Inflammatory macrophage (primary cell): ENCODE results near the gene OSBPL9.
"Not testable (repeated sequence)": the region's sequence is repeated elsewhere in the genome, so short reads cannot be mapped to it uniquely, and the experiment has no call there.

Experiments used
- DNase-seq, 2 donors: peaks; one replicate each; pipeline ENCODE4 v3.0.0-alpha.2; 2020 to 2022

OSBPL9 gene

DNA sequence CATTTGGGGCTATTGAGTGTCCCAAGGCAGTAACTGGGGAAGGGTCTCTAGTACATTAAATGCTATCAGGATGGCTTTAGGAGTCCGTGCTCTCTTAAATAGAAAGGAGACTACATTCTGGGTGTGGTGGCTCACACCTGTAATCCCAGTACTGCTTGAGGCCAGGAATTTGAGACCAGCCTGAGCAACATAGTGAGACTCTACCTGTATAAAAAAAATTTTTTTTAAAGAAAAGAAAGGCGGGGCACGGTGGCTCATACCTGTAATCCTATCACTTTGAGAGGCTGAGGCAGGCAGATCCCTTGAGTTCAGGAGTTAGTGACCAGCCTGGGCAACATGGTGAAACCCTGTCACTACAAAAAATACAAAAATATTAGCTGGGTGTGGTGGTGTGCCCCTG is 21.5 kb downstream of the OSBPL9 start:
- DNase-seq, result no peak

DNA sequence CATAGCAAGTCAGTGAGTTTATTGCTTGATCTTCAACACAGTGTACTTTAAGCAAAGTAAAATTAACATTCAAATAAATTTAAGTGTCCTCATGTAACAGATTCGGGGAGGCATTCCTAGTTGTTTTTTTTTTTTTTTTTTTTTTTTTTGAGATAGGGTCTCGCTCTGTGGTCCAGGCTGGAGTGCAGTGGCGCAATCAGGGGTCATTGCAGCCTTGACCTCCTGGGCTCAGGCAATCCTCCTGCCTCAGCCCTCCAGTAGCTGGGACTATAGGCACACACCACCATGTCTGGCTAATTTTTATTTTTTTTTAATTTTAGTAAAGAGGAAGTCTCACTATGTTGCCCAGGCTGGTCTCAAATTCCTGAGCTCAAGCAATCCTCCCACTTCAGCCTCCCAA is 22.8 kb downstream of the OSBPL9 start:
- no peak for DNase-seq

DNA sequence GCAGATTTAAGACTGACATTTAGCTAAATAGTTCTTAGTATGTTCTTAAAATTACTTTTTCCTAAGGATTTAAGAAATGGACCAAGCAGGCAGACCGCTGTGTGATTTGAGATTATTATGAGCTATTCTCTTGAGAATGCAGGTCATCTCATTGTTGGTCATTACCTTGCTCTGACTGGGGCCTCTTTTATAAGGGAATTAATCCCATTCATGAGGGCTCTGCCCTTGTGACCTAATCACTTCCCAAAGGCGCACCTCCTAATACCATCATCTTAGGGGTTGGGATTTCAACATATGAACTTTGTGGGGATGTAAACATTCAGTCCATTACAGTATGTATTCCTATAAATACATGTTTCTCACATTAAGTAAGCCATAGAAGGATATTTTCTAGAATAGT is 24.2 kb downstream of the OSBPL9 start:
- no peak for DNase-seq

DNA sequence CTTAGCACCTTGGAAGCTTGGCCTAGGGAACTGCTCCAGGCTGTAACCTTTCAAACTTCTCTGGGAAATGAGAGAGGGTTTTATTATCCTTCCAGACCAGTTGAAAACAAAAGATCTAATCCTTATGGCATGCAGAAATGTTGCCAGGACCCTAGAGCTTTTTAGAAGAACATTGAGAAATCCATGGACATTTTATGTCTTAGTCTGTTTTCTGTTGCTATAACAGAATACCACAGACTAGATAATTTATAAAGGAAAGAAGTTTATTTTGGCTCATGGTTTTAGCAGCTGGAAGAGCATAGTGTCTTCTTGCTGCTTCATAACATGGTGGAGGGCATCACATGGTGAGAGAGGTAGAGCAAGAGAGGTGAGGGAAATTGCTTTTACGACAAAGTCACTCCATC is 25.8 kb downstream of the OSBPL9 start:
- DNase-seq, result no peak

DNA sequence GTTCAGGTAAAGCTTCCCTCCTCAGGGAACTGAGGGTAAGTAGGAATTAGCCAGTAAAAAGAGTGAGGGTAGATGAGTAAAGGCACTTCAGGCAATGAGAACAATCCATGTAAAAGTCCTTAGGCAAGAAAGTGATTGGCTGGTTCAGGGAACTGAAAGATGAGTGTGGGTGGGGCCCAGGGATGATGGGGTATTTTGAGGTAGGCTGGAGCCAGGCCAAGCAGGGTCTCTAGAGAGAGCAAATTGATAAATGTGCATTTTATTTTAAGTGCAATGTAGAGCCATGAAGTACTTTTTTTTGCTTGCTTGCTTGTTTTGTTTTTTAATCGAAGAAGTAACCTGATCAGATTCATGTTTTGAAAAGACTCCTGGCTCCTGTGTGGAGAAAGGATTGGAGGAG is 26.5 kb downstream of the OSBPL9 start:
- no peak for DNase-seq

DNA sequence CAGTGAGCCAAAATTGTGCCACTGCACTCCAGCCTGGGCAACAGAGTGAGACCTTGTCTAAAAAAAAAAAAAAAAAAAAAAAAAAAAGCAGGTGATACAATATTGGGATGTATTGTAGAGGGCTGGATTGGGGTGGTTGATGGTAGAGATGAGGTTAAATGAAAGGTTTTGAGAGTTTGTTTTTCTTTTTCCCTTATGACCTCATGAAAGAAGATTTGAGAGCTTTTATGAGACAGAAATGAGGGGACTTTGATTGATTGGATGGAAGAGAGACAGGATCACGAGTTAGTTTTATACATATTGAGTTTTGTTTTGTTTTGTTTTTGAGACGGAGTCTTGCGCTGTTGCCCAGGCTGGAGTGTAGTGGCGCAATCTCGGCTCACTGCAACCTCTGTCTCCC is 27.1 kb downstream of the OSBPL9 start:
- no peak for DNase-seq

DNA sequence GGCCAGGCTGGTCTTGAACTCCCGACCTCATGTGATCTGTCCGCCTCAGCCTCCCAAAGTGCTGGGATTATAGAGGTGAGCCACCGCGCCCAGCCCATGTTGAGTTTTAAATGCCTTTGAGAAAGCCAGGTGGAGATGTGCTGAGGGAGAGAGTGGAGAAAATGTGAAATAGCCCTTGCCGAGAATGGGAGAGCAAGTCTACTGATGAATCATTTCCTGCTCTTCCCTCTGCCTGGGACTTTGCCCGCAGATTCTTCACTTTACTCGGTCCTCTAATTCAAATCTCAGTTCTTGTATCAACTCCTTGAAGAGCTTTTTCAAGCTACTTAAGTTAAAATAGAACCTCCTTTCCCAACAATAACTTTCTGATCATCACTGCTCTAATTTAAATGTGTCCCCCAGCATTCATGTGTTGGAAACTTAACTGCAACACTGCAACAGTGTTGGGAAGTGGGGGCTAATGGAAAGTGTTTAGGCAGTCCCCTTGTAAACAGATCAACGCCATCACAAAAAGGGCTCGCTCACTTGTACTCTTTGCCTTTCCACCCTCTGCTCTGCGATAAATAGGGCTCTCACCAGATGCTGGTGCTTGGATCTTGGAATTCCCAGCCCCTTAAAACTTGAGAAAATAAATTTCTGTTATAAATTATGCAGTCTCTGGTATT is 27.8 kb downstream of the OSBPL9 start:
- no peak for DNase-seq

DNA sequence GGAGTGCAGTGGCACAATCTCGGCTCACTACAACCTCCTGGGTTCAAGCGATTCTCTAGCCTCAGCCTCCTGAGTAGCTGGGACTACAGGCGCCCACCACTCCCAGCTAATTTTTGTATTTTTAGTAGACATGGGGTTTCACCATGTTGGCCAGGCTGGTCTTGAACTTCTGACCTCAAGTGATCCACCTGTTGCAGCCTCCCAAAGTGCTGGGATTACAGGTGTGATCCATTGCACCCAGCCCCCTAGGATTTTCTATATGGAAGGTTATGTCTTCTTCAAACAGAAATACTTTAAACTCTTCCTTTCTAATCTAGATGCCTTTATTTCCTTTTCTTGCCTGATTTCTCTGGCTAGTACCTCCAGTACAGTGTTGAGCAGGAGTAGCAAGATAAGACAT is 29.7 kb downstream of the OSBPL9 start:
- DNase-seq, result not testable (repeated sequence)

DNA sequence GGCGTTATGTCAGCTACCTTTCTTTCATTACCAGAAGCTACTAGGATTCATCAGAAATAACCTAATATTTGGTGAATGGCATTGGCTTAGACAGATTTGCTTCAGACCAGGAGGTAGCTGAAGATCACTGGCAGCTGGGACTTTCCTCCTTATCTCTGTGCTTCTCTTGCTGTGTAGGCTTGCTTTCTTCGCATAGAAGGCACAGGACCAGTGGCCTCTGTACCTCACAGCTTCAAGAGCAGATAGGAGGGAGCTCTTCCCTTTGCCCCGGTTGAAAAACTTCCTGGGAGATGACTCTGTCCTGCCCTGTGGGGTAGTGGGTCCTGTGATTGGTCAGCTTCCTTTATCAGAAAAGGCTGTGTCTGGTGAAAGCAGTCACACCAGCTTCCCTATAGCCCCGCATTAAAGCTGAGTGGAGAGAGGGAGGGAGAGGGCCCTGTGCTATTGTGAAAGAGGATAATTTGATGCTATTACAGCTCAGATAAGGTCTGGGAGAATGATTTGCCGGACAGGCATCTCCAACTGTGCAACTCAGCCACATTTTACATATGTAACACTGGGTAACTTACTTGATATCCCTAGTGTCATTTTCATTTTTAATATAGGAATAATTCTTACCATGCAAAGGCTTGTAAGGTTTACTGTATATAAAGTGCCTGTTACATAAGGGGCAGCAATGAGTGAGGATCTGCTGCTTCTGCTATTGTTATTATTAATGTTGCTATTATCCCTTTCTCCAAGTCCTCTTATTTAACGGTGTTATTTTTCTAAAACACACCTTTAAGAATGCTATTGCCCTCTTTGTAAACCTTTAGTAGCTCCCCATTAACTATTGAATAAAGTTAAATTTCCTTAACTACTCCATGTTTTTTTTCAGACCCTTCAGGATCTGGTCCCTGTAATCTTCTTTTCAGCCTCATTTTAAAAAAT is 31.6 kb downstream of the OSBPL9 start:
- peak; percentile 72 to 80 for DNase-seq

DNA sequence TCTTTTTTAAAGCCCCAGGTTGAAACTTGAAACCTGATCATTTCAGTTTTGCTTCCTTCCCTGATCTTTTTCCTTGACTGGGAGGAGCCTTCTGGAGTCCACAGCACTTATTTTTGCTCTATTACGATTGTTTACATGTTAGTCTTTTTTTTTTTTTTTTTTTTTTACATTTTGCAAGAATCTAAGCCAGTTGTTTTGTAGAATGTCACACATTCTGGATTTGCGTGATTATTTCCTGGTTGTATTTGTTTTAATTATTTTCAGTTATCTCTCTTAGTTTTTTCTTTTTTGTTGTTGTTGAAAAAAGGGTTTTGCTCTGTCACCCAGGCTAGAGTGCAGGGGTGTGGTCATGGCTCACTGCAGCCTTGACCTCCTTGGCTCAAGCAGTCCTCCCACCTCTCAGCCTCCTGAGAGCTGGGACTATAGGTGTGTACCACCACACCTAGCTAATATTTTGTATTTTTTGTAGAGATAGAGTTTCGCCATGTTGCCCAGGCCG is 32.8 kb downstream of the OSBPL9 start:
- DNase-seq, result no peak

DNA sequence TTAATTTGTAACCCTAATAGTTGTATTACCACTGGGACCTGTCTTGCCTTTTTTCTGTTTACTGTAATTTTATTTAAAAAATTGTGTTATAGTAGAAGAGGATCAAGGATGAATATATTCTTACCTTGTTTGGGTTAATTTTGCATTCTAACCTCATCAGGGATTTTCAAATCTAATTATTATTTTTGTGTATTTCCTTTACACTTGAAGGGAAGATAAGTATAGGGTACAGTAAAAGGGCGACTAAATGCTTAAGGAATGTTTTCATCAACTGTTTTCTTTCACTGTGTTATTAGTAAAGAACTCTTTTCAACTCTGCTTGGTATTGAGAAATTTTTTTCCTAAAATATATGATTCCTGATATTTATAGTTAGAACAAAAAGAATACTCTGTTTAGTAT is 33.3 kb downstream of the OSBPL9 start:
- no peak for DNase-seq

DNA sequence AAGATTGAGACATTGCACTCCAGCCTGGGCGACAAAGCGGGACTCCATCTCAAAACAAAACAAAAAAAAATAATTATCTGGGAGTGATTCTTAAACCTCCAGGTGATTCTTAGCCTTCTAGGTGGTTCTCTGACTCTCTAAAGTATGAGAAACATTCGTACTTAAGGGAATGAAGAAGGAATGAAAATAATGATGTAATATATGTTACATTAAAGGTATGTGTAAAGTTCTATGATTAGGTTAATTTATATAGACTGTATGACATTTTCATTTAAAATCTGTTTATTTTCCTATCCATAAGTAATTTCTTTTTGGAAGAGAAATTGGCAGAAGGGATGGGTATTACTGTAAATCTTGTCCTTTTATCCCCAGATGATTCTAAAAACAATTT is 34.7 kb downstream of the OSBPL9 start:
- no peak for DNase-seq

DNA sequence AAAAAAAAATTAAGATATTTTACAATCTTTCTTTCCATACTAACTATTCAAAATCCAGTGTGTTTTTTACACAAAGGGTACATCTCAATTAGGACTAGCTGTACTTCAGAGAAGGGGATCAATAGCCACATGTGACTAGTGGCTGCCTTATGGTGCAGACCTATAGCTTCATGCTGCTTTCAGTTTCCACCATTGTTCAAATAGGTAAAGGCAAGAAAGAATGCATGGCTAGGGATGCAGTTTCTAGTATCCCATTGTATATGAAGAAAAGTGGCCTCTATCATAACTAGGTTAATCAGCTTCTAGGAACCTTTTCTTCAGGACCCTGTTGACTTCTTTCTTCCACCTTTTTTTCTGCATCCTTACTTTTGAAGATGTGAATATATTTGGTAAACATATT is 35.7 kb downstream of the OSBPL9 start:
- DNase-seq, result no peak

DNA sequence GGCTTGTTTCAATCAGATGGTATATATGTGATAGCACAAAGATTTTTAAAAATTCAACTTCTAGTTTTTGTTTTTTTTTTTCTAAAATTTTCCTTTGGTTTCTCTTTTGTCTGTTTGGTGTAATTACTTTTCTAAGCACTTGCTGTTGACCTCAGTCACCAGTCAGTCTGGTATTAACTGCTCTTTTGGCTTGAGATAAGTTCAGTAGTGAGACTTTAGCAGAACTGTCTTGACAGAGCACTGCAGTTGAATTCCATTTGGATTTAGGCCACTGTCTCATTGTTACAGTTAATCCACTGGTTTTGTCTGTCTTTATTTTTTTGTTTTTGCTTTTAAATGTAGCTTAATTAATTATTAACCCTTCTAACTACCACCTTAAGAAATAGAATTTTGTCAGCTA is 36.2 kb downstream of the OSBPL9 start:
- no peak for DNase-seq

DNA sequence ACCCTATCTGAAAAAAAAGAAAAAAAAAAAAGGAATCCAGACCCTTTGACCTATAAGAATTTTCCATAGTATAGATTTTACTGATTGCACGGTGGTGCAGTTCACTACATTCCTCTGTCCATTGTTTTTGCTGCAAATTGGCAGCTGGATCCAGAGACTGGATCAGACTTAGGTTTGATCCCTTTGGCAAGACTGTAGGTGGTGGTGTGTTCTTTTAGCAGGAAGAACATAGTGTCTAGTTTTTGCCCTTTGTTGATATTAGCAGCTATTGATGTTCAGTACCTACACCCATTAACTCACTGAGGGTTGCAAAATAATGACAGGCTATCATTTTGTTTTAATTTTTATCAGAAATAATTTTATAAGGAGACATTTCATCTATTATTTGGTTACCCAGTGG is 37.1 kb downstream of the OSBPL9 start:
- no peak for DNase-seq

DNA sequence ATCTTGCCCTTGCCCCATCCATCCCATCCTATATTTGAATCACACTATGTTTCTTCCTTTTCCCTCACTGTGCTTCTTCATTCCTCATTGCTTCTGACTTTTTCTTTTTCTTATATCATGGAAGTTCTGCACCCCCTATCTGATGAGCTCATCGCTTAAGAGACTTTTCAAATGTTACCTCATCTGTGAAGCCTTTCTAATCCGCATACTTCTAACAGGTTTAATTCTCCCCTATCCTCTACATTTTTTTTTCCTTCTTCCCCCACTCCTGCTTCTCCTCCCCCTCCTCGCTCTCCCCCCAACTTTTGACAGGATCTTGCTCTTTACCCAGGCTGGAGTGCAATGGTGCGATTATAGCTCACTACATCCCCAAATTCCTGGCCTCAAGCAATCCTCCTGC is 39.5 kb downstream of the OSBPL9 start:
- DNase-seq, result no peak

DNA sequence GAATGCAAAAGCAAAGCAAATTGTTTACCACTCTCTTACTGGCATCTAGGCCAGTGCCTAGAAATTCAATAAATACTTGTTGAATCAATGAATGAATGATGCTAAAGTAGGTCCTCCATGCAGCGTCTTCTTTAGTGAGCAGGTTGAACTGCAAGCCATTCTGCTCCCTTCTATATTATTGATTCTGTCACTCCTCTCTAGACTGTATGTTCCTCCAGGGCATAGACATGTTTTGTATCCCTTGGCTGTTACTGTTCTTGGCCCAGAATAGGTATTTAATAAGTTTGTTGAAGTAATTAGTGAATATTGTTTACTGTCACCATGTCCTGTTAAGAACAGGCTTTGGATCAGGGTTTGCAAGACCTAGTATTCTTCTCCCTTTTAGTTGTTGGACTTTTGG is 43.7 kb downstream of the OSBPL9 start:
- no peak for DNase-seq

DNA sequence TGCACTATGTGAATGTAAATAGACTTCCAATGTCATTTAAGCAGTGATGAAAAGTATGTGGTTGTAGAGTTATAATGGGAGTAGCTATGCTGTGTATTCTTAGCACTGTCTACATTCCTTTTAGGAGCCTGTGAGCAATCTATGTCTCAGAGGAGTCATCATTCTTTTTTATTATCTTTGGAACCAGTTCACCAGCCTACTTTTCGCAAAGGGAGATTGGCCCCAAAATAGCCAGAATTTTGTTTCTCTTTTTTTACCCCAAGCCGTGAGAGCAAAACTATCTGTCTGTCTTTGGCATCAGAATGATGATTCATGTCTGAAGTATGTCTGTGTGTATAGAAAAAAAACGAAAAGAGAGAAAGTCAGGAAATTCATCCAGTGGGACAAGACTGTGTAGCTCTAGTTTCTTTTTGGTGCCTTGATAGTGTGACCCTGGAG is 44.2 kb downstream of the OSBPL9 start:
- no peak for DNase-seq

DNA sequence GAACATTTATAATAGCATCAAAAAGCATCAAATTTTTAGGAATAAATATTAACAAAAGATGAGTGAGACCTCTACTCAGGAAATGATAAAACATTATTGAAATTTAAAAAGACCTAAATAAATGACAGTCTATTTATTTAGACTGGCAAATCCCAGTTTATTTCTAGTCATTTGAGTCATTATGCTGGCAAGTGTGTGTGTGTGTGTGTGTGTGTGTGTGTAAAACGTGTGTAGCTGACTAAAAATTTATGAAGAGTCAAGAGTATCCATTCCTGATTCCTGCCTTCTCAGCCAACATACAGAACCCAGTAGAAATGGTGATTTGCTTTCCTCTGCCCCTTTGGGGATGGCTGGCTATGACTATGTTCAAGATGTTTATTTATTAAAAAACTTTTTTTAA is 46.2 kb downstream of the OSBPL9 start:
- DNase-seq, result no peak

DNA sequence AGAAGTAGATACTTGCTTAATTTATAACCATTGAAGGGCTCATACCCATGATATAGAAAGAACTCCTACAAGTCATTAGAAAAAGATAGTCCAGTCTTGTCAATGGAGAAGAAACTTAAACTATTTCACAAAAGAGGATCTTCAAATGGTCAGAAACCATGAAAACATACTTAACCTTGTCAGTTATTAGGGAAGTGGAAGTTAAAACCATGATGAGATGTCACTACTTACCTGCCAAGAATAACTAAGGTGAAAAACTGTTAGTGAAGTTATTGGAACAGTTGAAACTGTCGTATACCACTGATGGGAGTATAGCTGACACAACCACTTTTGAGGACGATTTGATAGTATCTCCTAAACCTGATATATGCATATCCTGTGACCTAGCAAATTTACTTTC is 46.8 kb downstream of the OSBPL9 start:
- no peak for DNase-seq

DNA sequence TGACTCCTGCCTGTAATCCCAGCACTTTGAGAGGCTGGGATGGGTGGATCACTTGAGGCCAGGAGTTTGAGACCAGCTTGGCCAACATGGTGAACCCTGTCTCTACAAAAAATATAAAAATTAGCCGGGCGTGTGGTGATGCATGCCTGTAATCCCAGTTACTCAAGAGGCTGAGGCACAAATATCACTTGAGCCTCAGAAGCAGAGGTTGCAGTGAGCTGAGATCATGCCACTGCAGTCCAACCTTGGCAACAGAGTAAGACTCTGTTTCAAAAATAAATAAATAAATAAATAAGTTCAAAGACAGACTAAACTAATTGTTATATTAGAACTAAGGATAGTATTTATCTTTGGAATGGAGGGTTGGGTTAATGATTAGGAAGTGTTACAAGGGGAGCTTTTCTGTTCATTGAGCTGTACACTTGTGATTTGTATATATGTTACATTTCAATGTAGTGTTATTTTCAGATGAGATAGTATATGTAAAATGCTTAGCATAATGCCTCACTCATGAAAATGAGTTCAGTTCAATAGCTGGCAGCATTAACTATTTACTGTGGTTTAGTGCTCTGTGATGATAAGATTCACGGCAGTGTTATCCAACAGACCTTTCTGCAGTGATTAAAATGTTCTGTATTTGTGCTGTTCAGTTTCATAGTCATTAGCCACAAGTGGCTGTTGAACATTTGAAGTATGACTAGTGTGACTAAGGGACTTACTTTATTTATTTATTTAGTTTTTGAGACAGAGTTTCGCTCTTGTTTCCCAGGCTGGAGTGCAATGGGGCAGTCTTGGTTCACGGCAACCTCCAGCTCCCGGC is 47.7 kb downstream of the OSBPL9 start:
- DNase-seq, result no peak

DNA sequence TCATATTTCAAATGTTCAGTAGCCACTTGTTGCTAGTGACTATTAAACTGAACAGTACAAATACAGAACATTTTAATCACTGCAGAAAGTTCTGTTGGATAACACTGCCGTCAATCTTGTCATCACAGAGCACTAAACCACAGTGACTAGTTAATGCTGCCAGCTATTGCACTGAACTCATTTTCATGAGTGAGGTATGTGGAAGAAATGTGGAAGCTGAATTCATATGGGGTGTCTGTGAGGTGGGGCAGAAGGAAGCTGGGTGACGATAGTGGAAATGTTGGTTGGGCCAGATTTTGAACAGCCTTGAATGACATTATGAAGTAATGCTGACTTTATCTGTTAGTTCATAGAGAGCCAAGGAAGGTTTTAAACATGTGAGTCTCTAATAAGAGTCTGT is 49.6 kb downstream of the OSBPL9 start:
- DNase-seq, result peak; percentile 49 to 65

DNA sequence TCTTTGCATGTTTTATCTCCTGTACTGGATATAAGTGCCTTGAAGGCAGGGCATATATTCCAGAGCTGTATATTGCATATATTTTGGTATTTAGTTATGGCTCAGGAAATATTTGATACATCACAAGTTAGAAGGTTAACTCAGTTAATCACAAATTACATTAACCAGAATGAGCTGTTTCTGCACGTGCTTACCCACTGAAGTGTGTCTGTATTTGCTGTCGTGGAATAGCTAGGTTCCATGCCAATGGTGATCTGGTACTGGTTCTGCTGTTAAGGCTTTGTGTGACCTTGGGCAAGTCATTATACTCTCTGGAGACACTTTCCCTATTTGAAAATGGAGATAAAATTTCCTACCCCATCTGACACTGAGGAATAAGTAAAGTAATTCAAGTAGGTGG is 50.7 kb downstream of the OSBPL9 start:
- DNase-seq, result no peak
